Neural cell (in vitro differentiated cells): ENCODE results near the gene RAD51B. TPM values are rescaled to one million over a fixed set of nuclear protein-coding genes. Genes with fewer than 3 reads are reported as not detected.

Source experiments
- H2AFZ ChIP-seq: fragments of 200-600, 300-800 bp; sonication (generic), shearing (Covaris generic); 2 replicates; pipeline ENCODE4 v1.6.0; 2014; ENCODE audit warnings: low read depth, mild to moderate bottlenecking, antibody characterized with exemption, low read length, moderate library complexity
- H3F3A ChIP-seq: fragments of 200-600 bp; shearing (Covaris generic); 2 replicates; pipeline ENCODE4 v1.6.1; 2016; ENCODE audit warnings: mild to moderate bottlenecking, moderate library complexity, mixed read lengths, antibody characterized with exemption, low read length; ENCODE audit not compliant: insufficient read depth, poor library complexity, severe bottlenecking
- H3K27ac ChIP-seq: fragments of 200-600, 300-800 bp; sonication (generic), shearing (Covaris generic); 2 replicates; pipeline ENCODE4 v1.5.1; 2014; ENCODE audit warnings: mild to moderate bottlenecking, low read length, moderate library complexity
- H3K27me3 ChIP-seq: fragments of 300-800, 200-600 bp; sonication (generic), shearing (Covaris generic); 2 replicates; pipeline ENCODE4 v1.6.0; 2014; ENCODE audit warnings: mild to moderate bottlenecking, low read depth, low read length, moderate library complexity; ENCODE audit not compliant: insufficient read depth
- H3K36me3 ChIP-seq: fragments of 300-800, 200-600 bp; sonication (generic), shearing (Covaris generic); 2 replicates; pipeline ENCODE4 v1.5.1; 2014; ENCODE audit warnings: mild to moderate bottlenecking, antibody characterized with exemption, low read length, moderate library complexity; ENCODE audit not compliant: insufficient read depth
- H3K4me2 ChIP-seq: fragments of 300-800, 200-600 bp; sonication (generic), shearing (Covaris generic); 2 replicates; pipeline ENCODE4 v1.6.0; 2014; ENCODE audit warnings: mild to moderate bottlenecking, low read length
- H3K4me3 ChIP-seq: fragments of 300-800, 200-600 bp; sonication (generic), shearing (Covaris generic); 2 replicates; pipeline ENCODE4 v1.5.1; 2014; ENCODE audit warnings: mild to moderate bottlenecking, low read length, moderate library complexity
- H3K79me2 ChIP-seq: fragments of 200-600 bp; shearing (Covaris generic); replicated peaks from 2 replicates; pipeline ENCODE4 v1.6.0; 2014; ENCODE audit warnings: mild to moderate bottlenecking, low read length, moderate library complexity; ENCODE audit not compliant: insufficient read depth
- H3K9ac ChIP-seq: fragments of 300-800, 200-600 bp; sonication (generic), shearing (Covaris generic); 2 replicates; pipeline ENCODE4 v1.6.1; 2016; ENCODE audit warnings: mild to moderate bottlenecking, low read length, mixed read lengths
- H3K9me2 ChIP-seq: fragments of 200-600 bp; shearing (Covaris generic); 2 replicates; pipeline ENCODE4 v1.6.1; 2016; ENCODE audit warnings: mild to moderate bottlenecking, low read length, mixed read lengths; ENCODE audit not compliant: insufficient read depth
- H3K9me3 ChIP-seq: fragments of 200-600, 300-800 bp; sonication (generic), shearing (Covaris generic); 2 replicates; pipeline ENCODE4 v1.6.1; 2016; ENCODE audit warnings: mild to moderate bottlenecking, mixed run types, low read length, moderate library complexity, mixed read lengths
- H4K20me1 ChIP-seq: fragments of 200-600 bp; shearing (Covaris generic); 2 replicates; pipeline ENCODE4 v1.6.1; 2016; ENCODE audit warnings: mild to moderate bottlenecking, mixed run types; ENCODE audit not compliant: insufficient read depth
- EP300 ChIP-seq: fragments of 450-650 bp; conservative IDR thresholded peaks from 2 replicates; pipeline ENCODE4 v1.6.1; 2014; ENCODE audit warnings: antibody characterized with exemption, mild to moderate bottlenecking, moderate library complexity; ENCODE audit not compliant: poor library complexity, severe bottlenecking
- EZH2 ChIP-seq: fragments of 200-600, 300-800 bp; shearing (Covaris generic), sonication (generic); IDR thresholded peaks from 2 replicates; pipeline ENCODE4 v1.6.1; 2014; ENCODE audit warnings: antibody characterized with exemption, low read length, borderline replicate concordance, mild to moderate bottlenecking; ENCODE audit not compliant: insufficient read depth, poor library complexity, severe bottlenecking
- MXI1 ChIP-seq: fragments of 450-650 bp; conservative IDR thresholded peaks from 2 replicates; pipeline ENCODE4 v1.6.1; 2014; ENCODE audit warnings: antibody characterized with exemption, mild to moderate bottlenecking; ENCODE audit not compliant: poor library complexity, severe bottlenecking
- POLR2AphosphoS5 ChIP-seq: IDR thresholded peaks from 2 replicates; pipeline ENCODE4 v1.6.1; 2012
- RAD21 ChIP-seq: fragments of 450-650 bp; conservative IDR thresholded peaks from 2 replicates; pipeline ENCODE4 v1.6.1; 2014; ENCODE audit warnings: antibody characterized with exemption, mild to moderate bottlenecking, moderate library complexity
- SMC3 ChIP-seq: fragments of 450-650 bp; conservative IDR thresholded peaks from 2 replicates; pipeline ENCODE4 v1.6.1; 2014; ENCODE audit warnings: antibody characterized with exemption, mild to moderate bottlenecking, moderate library complexity; ENCODE audit not compliant: poor library complexity
- TAF1 ChIP-seq: IDR thresholded peaks from 2 replicates; pipeline ENCODE4 v1.6.1; 2012; ENCODE audit warnings: low read depth
- polyA plus RNA-seq: library from polyadenylated mRNA; depleted of rRNA; stranded (reverse); fragments of >200 nt; gene quantifications from 2 replicates; pipeline ENCODE4 v1.2.3, GENCODE V29; 2014
- TF ChIP-seq, protein P1 (sequence below): IDR thresholded peaks from 2 replicates; pipeline ENCODE4 v1.6.1; 2012; ENCODE audit warnings: borderline replicate concordance
- TF ChIP-seq, protein P2 (sequence below): fragments of 450-650 bp; IDR thresholded peaks from 2 replicates; pipeline ENCODE4 v1.5.1; 2014; ENCODE audit warnings: antibody characterized with exemption, mild to moderate bottlenecking, moderate library complexity; ENCODE audit not compliant: poor library complexity, severe bottlenecking

The RAD51B gene
- polyA plus RNA-seq, 1 donor from 2014 or later: 3.1 TPM

DNA sequence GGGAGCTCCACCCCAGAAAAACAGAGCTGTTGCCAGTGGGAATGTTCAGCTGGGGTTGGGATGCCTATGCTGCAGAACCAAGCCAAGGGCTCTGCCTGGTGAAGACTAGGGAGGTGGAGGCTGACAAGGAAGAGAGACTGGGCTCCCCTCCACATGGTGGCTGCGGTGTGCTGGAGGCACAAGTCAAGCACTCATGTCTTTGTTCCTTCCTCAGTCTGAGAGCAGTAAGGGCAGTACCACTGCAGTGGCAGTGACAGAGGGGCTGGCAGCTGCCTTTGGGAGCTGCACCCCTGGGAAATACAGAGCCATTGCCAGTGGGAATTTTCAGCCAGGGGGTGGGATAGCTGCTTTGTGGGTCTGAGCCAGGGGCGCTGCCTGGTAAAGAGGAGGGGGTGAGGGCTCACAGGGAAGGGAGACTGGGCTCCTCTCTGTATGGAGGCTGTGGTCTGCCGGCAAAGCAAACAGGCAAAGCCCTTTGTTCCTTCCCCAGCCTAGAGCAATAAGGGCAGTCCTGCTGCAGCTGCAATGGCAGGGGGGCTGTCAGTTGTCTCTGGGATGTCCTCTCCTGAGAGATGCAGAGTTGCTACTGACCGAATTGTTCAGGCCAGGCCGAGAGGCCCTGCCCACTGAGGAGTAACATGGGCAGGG, 255.9 kb downstream of the RAD51B start:
- Histone ChIP-seq H3K27ac (no peak overlapping the region), H3K4me2 (no peak overlapping the region), H3K79me2 (no peaks in the 10 kb centered on the region), H3K36me3 (no peaks in the 10 kb centered on the region), H3K27me3 (no peaks in the 10 kb centered on the region), H3K9me3 (peaks cover 3% of the 10 kb centered on the region), H3K9me2 (no peaks in the 10 kb centered on the region), H3F3A (no peaks in the 10 kb centered on the region), H2AFZ (no peak overlapping the region), H3K9ac (no peak overlapping the region), H4K20me1 (no peaks in the 10 kb centered on the region), H3K4me3 (no peak overlapping the region)
- TF ChIP-seq EZH2 (no peak), SMC3 (no peak), POLR2AphosphoS5 (no peak), EP300 (no peak), MXI1 (no peak)
- TF ChIP-seq, protein P1, sequence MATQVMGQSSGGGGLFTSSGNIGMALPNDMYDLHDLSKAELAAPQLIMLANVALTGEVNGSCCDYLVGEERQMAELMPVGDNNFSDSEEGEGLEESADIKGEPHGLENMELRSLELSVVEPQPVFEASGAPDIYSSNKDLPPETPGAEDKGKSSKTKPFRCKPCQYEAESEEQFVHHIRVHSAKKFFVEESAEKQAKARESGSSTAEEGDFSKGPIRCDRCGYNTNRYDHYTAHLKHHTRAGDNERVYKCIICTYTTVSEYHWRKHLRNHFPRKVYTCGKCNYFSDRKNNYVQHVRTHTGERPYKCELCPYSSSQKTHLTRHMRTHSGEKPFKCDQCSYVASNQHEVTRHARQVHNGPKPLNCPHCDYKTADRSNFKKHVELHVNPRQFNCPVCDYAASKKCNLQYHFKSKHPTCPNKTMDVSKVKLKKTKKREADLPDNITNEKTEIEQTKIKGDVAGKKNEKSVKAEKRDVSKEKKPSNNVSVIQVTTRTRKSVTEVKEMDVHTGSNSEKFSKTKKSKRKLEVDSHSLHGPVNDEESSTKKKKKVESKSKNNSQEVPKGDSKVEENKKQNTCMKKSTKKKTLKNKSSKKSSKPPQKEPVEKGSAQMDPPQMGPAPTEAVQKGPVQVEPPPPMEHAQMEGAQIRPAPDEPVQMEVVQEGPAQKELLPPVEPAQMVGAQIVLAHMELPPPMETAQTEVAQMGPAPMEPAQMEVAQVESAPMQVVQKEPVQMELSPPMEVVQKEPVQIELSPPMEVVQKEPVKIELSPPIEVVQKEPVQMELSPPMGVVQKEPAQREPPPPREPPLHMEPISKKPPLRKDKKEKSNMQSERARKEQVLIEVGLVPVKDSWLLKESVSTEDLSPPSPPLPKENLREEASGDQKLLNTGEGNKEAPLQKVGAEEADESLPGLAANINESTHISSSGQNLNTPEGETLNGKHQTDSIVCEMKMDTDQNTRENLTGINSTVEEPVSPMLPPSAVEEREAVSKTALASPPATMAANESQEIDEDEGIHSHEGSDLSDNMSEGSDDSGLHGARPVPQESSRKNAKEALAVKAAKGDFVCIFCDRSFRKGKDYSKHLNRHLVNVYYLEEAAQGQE: no peak
- TF ChIP-seq, protein P2, sequence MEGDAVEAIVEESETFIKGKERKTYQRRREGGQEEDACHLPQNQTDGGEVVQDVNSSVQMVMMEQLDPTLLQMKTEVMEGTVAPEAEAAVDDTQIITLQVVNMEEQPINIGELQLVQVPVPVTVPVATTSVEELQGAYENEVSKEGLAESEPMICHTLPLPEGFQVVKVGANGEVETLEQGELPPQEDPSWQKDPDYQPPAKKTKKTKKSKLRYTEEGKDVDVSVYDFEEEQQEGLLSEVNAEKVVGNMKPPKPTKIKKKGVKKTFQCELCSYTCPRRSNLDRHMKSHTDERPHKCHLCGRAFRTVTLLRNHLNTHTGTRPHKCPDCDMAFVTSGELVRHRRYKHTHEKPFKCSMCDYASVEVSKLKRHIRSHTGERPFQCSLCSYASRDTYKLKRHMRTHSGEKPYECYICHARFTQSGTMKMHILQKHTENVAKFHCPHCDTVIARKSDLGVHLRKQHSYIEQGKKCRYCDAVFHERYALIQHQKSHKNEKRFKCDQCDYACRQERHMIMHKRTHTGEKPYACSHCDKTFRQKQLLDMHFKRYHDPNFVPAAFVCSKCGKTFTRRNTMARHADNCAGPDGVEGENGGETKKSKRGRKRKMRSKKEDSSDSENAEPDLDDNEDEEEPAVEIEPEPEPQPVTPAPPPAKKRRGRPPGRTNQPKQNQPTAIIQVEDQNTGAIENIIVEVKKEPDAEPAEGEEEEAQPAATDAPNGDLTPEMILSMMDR: no peak

DNA sequence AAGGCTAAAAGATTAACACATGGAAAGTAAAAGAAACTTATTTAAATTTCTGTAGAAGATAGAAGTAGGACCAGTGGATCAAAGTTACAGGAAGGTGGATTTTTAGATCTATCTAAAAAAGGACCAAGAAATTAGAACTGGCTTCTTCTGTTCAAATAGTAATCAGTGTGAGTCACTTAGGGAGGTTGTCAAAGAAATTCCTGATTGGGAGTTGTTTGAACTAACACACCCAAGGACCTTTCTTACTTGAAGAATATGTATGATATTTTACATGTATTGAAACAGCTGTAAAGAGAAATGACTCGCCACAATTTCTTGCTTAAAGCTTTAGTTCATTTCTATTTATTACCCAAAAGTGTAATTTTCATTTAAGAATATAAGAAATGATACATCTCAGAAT, 256.9 kb downstream of the RAD51B start:
- no peak overlapping the region for H2AFZ ChIP-seq
- H3K4me3 ChIP-seq: no peak overlapping the region
- no peak overlapping the region for H3K4me2 ChIP-seq
- H4K20me1 ChIP-seq: no peaks in the 10 kb centered on the region
- no peaks in the 10 kb centered on the region for H3F3A ChIP-seq
- no peaks in the 10 kb centered on the region for H3K9me2 ChIP-seq
- H3K79me2 ChIP-seq: no peaks in the 10 kb centered on the region
- H3K9ac ChIP-seq: no peak overlapping the region
- no peaks in the 10 kb centered on the region for H3K9me3 ChIP-seq
- H3K27ac ChIP-seq: no peak overlapping the region
- H3K36me3 ChIP-seq: no peaks in the 10 kb centered on the region
- no peaks in the 10 kb centered on the region for H3K27me3 ChIP-seq
- TF ChIP-seq, protein P2: no peak
- TF ChIP-seq, protein P1: no peak
- no peak for TF ChIP-seq EP300
- TF ChIP-seq EZH2: no peak
- no peak for TF ChIP-seq TAF1
- no peak for TF ChIP-seq POLR2AphosphoS5
- TF ChIP-seq SMC3: no peak
- no peak for TF ChIP-seq MXI1
- TF ChIP-seq RAD21: no peak
